Fibroblast of skin of back (primary cell): ENCODE results near the gene TENM4.
A peak's percentile ranks its signal among the peaks of the same experiment; 100 is the strongest.

Experiments
- DNase-seq: peaks from one replicate; pipeline ENCODE4 v3.0.0-alpha.2; 2013

The TENM4 gene

DNA sequence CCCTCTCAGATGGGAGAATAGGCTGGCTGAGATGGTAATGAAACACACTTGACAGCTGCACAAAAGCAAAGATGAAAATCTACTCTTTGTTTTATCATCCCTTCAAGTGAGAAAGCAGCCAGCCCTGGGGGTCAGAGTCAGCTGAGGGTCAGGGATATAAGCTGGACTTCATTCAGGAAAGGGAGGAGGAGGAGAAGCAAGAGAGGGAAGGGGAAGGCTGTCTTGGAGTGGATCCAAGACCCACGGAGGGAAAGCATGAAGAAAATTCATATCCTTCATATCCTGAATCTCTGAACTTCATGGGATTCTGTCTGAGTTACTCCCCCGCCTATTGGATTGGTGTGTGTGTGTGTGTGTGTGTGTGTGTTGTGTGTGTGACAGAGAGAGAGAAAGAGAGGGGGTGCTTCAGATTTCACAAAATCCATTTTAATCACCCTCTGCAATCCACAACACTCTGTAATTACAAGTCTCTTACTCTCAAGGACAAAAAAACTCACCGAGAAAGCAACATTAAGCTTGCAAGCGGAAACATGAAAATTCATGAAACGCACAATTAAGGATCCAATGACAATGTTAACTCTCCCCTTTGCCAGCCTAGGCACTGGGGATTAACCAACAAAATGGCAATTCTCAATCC, 327.7 kb downstream of the TENM4 start:
- peak; percentile 71 for DNase-seq

DNA sequence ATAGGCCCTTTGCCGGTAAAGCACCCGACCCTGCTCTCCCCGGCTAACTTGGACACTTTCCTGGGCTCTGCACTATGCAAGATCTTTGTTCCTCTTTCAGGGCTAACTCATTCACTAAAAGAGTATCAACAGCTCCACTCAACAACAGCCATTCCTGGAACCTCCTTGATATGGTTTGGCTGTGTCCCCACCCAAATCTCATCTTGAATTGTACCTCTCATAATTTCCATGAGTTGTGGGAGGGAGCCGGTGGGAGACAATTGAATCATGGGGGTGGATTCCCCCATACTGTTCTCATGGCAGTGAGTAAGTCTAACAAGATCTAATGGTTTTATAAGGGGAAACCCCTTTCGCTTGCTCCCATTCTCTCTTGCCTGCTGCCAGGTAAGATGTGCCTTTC, 330.0 kb downstream of the TENM4 start:
- DNase-seq, result no peak

DNA sequence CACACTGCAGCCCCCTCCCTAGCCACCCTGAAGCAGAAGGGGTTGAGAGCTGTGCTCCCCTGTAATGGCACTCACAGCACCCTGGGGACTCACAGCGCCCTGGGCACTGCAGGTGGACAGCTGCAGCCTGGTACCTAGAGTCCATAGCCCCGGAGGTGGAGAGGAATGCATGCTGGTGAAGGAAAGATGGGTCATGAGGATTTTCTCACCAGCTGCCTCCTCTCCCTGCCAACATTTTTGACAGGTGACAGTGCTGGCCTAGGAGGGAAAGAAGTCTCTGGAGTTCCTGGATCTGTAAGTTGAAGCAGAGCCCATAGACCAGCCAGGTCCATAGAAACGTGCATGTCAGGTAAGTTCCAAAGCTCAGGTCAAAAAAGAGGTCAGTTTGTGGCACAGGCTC, 330.5 kb downstream of the TENM4 start:
- DNase-seq, result no peak

GRCh38 chr11:79108851-79109250, 332.0 kb downstream of the TENM4 start:
- DNase-seq, result no peak

DNA sequence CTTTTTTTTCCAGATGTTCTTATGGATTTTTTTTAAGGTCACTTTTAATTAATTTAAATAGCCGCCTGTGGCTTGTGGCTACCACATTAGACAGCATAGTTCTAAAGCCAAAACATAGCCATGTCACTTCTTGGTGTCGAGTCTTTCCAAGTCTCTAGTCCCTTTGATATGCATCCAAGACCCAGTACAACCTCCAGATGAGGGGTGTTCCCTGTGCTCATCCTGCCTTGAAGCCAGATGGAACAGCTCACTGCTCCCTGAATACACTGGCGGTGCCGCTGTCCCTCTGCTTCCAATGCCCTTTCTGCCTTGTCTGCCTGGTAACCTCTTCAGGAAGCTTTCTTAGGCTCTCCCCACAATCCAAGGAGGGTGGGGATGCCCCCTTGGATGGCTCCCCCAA, 338.0 kb downstream of the TENM4 start:
- no peak for DNase-seq

- no peak for DNase-seq
Observed at GRCh38 chr11:79101656-79102055, 339.2 kb downstream of the TENM4 start.

- peak; percentile 61 for DNase-seq
Observed at GRCh38 chr11:79100093-79100910, 340.5 kb downstream of the TENM4 start.

- DNase-seq, result no peak
Observed at GRCh38 chr11:79098146-79098545, 342.7 kb downstream of the TENM4 start.

GRCh38 chr11:79097246-79097875, 343.5 kb downstream of the TENM4 start:
- no peak for DNase-seq

GRCh38 chr11:79095424-79095823, 345.4 kb downstream of the TENM4 start:
- no peak for DNase-seq

DNA sequence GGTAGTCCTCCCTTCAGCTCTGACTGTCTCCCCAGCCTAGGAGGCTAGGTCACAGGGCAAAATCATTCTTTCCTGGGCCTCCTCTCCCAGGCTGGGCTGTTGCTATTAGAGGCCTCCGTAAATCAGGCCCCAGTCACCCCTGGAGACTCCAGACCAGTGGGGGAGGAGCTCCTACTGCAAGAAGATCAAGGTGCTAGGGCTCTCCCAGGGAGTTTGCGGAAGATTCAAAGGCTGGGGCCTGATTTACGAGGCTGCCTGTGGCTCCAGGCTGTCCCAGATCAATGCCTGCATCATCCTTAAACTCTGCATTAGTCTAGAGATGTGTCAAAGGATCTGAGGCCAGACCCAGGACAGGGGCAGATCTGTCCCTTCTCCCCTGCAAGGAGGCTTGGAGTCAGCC, 346.2 kb downstream of the TENM4 start:
- DNase-seq, result no peak

- DNase-seq, result peak; percentile 85
Observed at GRCh38 chr11:79092791-79093353, 348.0 kb downstream of the TENM4 start.

- DNase-seq, result no peak
Observed at GRCh38 chr11:79090191-79090705, 350.6 kb downstream of the TENM4 start.

- DNase-seq, result no peak
Observed at GRCh38 chr11:79089601-79090000, 351.2 kb downstream of the TENM4 start.

- DNase-seq, result no peak
Observed at GRCh38 chr11:79088967-79089366, 351.9 kb downstream of the TENM4 start.

DNA sequence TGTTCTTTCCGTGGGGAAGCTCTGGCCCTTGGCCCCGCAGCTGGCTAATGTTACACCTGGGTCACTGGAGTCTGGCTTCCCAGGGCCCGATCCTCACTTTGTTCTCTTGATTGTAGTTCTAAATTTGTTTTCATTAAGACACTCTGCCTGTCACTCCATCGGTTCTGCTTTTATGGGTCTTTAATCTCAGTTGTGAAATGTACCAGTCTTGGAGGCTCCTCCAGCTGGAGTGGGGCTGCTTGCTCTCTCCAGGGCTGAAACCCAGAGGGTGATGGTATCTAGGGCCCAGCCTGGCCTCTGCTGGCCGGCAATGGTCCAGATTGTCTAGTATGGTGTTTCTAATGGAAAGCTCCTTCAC, 352.9 kb downstream of the TENM4 start:
- peak; percentile 38 for DNase-seq

DNA sequence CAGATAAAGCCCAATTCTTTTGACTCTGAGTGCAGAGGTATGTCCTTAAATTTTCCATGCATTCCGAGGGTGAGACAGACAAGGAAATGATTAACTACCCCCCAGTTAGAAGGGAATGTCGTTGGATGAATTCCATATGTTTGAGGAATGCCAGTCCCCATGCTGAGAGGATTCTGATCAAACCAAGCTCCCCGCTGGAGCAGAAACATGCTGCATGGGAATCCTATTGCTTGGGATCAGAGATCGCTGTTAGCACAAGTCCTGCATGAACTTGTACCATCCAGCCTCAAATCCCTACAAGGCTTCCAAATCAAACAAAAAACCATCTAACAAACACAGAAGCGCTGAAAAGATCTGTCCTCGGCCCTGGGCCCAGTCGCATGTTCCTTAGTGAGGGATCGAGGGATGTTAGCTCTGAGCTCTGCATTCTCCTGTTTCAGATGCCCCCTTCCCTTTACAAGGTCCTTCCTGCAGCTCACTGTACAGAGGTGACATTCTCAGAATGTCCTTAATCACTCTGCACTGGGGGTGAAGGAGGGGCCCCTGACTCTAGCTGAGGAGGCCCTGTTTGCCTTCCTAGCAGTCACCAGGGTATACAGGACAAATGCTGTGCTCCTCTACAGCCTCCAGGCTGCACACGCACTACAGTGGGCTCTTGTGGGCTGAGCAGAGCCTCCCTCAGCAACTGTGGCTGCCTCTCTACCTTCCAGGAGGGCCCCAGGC, 353.4 kb downstream of the TENM4 start:
- peak; percentile 99 for DNase-seq

DNA sequence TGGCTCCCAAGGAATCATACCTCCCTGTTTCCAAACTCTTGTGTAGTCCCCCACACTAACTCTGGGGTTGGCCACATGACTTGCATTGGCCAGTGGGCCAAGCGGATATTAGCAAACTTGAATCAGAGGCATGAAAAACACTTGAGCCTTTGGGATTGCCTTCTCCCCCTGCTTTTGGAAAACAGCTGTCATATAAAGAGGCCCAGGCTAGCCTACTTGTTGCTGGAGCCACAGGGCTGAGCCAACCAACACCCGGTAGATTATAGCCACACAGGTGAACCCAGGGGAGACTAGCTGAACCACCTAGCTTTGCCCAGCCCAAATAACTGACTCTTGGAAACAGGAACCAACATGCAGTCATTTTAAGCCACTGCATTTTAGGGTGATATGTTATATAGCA, 354.8 kb downstream of the TENM4 start:
- DNase-seq, result no peak

DNA sequence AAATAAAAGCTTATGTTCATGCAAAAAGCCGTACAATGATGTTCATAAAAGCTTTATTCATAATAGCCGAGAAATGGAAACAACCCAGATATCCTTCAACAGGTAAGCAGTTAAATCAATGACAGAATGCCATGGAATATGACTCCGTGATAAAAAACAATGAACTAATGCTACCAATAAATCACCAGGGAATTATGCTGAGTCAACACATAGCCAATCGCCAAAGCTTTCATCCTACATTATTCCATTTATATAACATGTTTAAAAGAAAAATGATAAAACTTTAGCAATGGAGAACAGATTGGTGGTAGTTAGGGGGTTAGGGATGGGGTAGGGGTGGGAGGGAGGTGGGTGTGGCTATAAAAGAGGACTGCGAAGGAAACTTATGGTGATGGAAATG, 356.4 kb downstream of the TENM4 start:
- no peak for DNase-seq

DNA sequence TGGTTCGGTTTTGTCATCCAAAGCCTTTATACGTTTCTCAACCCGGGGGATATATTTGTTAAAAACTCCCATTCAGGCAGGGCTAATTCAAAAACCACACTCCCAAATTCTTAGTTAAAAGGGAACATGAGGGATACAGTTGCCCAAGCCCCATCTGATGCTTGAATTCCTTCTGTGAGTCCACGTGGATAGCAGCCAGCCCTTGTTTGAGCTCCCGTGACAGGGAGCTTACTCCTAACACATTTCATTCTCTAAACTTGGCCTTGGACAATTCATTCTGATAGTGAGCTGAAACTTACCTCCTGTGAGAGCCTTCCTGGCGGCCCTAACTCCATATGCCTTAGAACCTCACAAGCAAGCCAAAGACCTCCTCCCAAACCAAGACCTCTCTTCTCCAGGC, 357.5 kb downstream of the TENM4 start:
- no peak for DNase-seq

- DNase-seq, result no peak
Observed at GRCh38 chr11:79082907-79083306, 357.9 kb downstream of the TENM4 start.

DNA sequence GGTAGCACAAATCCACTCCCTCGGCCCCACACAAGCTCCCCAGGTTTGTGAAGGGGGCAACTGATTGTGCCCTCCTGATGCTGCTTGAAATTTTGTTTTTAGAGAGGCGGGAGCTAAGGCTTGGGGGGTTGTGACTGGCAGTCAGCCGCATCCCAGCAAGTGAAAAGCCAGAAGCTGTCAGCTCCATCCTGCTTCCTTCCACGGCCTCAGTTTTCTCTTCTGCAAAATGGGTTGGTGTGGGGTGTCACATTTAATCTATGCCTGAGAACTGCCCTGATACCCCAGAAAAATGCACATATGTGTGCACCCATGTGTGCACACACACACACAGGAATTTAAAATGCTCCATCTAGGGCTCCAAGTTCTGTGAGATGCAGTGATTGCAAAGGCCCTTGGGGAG, 358.6 kb downstream of the TENM4 start:
- DNase-seq, result no peak
